ENCODE data around the gene TNPO3. TPM values are rescaled to one million over a fixed set of nuclear protein-coding genes. Genes with fewer than 3 reads are reported as not detected.

Gene TNPO3
- total and polyA plus RNA-seq, 2 donors, result 25.7 to 45.9 TPM

GRCh38 chr7:128941323-128941890 lies 113.5 kb downstream of the TNPO3 start:
- no peak for DNase-seq (ENCODE audit: extremely low spot score)
- Histone ChIP-seq H3K36me3 (ENCODE audit: insufficient read depth) (no peaks in the 10 kb centered on the region), H3K27ac (ENCODE audit: low read depth) (no peak overlapping the region), H3K4me1 (ENCODE audit: insufficient read depth) (peaks cover 1% of the 10 kb centered on the region), H3K4me3 (ENCODE audit: low read depth, low read length) (no peak overlapping the region)
- WGBS, result 82% methylated on average over 15 of the region's 15 CpGs

DNA sequence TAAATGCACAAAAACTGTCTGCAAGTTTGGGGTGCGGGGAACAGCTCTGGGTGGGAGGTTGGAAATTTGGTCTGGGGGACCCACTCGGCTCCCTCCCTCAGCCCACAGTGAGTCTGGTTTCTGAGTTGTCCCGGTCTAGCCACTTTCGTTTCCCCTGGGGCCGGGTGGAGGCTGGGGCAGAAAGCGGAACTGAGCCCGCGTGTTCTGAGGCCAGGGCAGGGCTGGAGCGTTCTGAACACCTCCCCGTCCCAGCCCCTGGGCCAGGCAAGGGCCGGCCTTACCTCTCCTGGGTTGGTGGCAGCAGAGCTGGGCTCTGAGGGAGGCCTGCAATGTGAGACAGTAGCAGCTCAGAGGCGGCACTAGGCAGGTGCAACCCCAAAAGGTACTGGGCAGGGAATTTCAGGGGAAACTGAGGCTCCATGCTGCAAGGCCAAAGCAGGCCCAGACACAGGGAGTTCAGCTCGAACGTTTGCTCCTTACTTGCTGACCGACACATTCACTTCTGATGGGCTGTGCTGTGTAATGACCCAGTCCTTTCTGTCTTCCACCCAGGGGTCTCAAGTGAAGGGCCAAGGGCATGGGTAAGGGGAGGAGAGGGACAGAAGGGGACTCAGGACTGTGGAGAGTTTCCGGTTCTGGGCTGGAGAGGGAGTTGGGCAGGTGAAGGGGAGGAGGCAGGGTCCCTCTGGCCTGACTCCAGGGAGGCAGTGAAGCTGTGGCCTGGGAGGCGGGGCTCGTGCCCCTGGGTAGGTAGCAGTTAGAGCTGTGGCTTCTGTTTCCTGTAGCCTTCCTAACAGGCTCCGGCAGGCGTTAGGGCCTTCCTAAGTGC lies 114.2 kb downstream of the TNPO3 start:
- Histone ChIP-seq H3K4me3 (ENCODE audit: low read depth, low read length) (no peak overlapping the region), H3K4me1 (ENCODE audit: insufficient read depth) (peaks cover 1% of the 10 kb centered on the region), H3K36me3 (ENCODE audit: insufficient read depth) (no peaks in the 10 kb centered on the region), H3K27ac (ENCODE audit: low read depth) (no peak overlapping the region)
- WGBS, result 75% methylated on average over 20 of the region's 20 CpGs
- DNase-seq (ENCODE audit: extremely low spot score), result no peak

- 77% methylated on average over 18 of the region's 18 CpGs for WGBS
- no peaks in the 10 kb centered on the region for H3K36me3 ChIP-seq (ENCODE audit: insufficient read depth)
- no peak for DNase-seq (ENCODE audit: extremely low spot score)
- peaks cover 1% of the 10 kb centered on the region for H3K4me1 ChIP-seq (ENCODE audit: insufficient read depth)
- H3K27ac ChIP-seq (ENCODE audit: low read depth), result no peak overlapping the region
- H3K4me3 ChIP-seq (ENCODE audit: low read depth, low read length), result no peak overlapping the region
Measured at GRCh38 chr7:128939861-128940410, 115.0 kb downstream of the TNPO3 start.

- Histone ChIP-seq H3K36me3 (ENCODE audit: insufficient read depth) (no peaks in the 10 kb centered on the region), H3K4me1 (ENCODE audit: insufficient read depth) (peaks cover 1% of the 10 kb centered on the region), H3K27ac (ENCODE audit: low read depth) (no peak overlapping the region), H3K4me3 (ENCODE audit: low read depth, low read length) (peak overlapping the region; percentile 53)
- DNase-seq (ENCODE audit: extremely low spot score), result no peak
- WGBS, result 61% methylated on average over 7 of the region's 7 CpGs
Measured at GRCh38 chr7:128939075-128939860, 115.6 kb downstream of the TNPO3 start.

GRCh38 chr7:128938544-128939074 lies 116.3 kb downstream of the TNPO3 start:
- Histone ChIP-seq H3K27ac (ENCODE audit: low read depth) (no peak overlapping the region), H3K4me3 (ENCODE audit: low read depth, low read length) (peak overlapping the region; percentile 53), H3K36me3 (ENCODE audit: insufficient read depth) (no peaks in the 10 kb centered on the region), H3K4me1 (ENCODE audit: insufficient read depth) (peaks cover 1% of the 10 kb centered on the region)
- DNase-seq (ENCODE audit: extremely low spot score), result no peak
- WGBS, result 1% methylated on average over 30 of the region's 30 CpGs

DNA sequence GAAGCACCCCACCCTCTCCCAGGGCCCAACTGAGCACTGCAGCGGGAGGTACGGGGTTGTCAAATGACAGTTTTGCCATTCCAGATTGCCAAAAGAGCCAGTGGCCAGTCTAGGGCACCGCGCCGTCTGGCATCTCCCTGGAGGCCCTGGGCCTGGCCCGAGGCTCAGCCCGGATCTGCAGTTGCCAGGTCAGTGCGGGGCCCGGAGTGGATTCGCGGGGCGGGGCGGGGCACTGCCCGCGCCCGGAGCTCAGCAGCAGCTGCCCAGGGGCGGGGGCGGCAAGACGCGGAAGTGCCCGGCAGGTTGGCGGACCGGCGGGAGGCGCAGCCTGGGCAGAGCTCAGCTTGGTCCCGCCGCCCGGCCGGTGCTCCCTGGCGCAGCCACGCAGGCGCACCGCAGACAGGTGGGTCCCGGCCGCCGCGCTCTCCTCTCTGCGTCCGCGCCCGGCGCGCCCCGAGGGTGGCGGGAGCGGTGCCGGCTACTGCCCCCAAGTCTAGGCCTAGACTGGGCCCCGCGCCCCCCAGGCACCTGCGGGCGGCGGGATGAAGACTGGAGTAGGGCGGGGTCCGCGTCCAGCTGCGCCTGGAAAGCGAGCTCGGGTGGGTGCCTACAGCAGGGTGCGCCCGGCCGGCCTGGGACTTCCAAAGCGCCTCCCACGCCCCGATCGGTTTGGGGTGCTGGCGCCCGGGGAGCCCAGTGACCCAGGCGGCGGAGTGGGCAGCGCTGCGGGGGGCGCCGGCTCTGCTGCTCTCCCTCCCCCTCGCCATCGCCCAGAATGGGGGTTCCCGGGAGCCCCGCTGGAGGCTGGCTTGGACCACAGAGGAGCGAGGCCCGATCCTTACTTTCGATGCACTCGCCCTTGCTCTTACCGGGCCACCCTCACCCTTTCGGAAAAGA lies 117.0 kb downstream of the TNPO3 start, which contains the start of gene IRF5:
Gene IRF5, plus strand, starts transcription at position 281 of the 897 bp plus-strand sequence. CDS start 4,155 bp downstream, outside the sequence.
- WGBS, result 2% methylated on average over 83 of the region's 83 CpGs
- Histone ChIP-seq H3K27ac (ENCODE audit: low read depth) (no peak within 1 kb of the TSS), H3K4me1 (ENCODE audit: insufficient read depth) (peaks cover 1% of the 10 kb centered on the region), H3K36me3 (ENCODE audit: insufficient read depth) (no peaks in the 10 kb centered on the region), H3K4me3 (ENCODE audit: low read depth, low read length) (peak within 1 kb of the TSS; percentile 53)
- DNase-seq (ENCODE audit: extremely low spot score), result no peak

DNA sequence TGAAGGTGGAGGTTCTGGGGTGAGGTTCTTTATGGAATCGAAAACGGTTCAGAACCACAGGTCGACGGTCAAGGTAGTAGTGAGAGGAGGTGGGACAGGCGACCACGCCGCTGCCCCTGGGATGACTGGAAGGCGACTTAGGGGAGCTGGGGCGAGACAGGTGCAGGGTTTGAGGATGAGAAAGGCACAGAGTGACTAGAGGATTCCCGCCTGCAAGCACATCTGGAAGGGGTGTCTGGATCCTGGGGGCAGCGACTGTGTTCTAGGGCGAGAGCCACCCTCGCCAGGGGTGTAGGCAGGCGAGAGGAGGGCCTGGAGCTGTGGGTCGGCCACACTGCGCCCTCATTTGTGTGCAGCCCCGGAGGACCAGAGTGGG lies 117.7 kb downstream of the TNPO3 start:
- WGBS, result 56% methylated on average over 17 of the region's 17 CpGs
- Histone ChIP-seq H3K27ac (ENCODE audit: low read depth) (no peak overlapping the region), H3K4me3 (ENCODE audit: low read depth, low read length) (peak overlapping the region; percentile 53), H3K36me3 (ENCODE audit: insufficient read depth) (no peaks in the 10 kb centered on the region), H3K4me1 (ENCODE audit: insufficient read depth) (peaks cover 1% of the 10 kb centered on the region)
- no peak for DNase-seq (ENCODE audit: extremely low spot score)

DNA sequence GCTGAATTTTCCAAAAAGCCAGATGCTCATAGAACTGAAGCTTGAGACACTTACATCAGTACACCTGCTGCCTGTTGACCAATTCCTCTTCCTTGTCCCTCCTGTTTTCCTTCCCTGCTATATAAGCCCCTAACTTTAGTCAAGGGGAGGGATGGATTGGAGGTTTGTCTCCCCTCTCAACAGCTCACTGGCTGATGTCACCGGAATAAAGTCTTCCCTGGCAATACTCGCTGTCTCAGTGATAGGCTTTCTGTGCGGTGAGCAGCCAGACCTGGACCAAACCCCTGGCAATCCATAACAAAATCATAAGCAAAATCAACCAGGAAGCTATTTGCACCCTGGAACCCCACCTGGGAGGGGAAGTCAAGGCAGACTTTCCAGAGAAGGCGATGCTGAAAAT lies 118.1 kb downstream of the TNPO3 start:
- Histone ChIP-seq H3K4me1 (ENCODE audit: insufficient read depth) (peaks cover 1% of the 10 kb centered on the region), H3K36me3 (ENCODE audit: insufficient read depth) (no peaks in the 10 kb centered on the region), H3K27ac (ENCODE audit: low read depth) (no peak overlapping the region), H3K4me3 (ENCODE audit: low read depth, low read length) (no peak overlapping the region)
- WGBS, result 79% methylated on average over 4 of the region's 4 CpGs
- DNase-seq (ENCODE audit: extremely low spot score), result no peak

GRCh38 chr7:128935342-128935730 lies 119.6 kb downstream of the TNPO3 start:
- Histone ChIP-seq H3K4me3 (ENCODE audit: low read depth, low read length) (no peak overlapping the region), H3K4me1 (ENCODE audit: insufficient read depth) (peaks cover 1% of the 10 kb centered on the region), H3K27ac (ENCODE audit: low read depth) (no peak overlapping the region), H3K36me3 (ENCODE audit: insufficient read depth) (no peaks in the 10 kb centered on the region)
- WGBS, result 29% methylated on average over 6 of the region's 6 CpGs
- DNase-seq (ENCODE audit: extremely low spot score), result no peak

- no peak overlapping the region for H3K27ac ChIP-seq (ENCODE audit: low read depth)
- DNase-seq (ENCODE audit: extremely low spot score), result no peak
- no peaks in the 10 kb centered on the region for H3K36me3 ChIP-seq (ENCODE audit: insufficient read depth)
- WGBS, result 72% methylated on average over 14 of the region's 14 CpGs
- H3K4me3 ChIP-seq (ENCODE audit: low read depth, low read length), result no peak overlapping the region
- peaks cover 1% of the 10 kb centered on the region for H3K4me1 ChIP-seq (ENCODE audit: insufficient read depth)
Measured at GRCh38 chr7:128934361-128935341, 120.3 kb downstream of the TNPO3 start.

DNA sequence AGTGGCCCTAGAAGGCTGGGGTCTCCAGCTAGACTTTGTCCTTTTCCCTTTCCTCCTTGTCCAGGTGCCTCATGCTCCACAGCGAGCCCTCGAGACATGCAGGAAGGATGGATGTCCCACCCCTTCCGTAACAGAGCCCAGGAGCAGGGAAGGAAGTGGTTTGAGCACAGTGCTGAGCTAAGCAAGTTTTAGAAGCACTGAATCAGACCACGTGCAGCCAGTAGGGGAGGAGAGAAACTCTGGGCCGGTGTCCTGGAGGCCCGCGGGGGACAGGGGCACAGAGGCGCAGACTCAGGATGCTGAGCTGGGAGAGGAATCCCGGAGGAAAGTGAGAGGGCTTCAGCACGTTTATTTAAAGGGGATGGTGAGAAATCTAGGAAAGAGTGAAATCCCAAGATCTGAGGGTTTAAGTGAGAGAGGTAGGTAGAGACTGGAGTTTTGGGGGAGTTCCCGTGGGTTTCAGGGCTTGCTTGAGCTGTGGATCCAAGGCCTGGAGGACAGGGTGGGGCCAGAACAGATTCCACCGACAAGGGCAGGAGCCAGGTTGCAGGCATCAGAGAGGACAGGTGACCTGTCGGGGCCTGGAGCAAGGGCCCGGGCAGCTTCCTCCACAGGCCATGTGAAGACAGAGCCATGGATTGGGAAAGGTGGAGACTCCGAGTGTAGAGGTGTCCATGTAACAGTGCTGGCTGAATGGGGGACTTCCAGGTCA lies 121.6 kb downstream of the TNPO3 start:
- DNase-seq (ENCODE audit: extremely low spot score), result no peak
- no peak overlapping the region for H3K27ac ChIP-seq (ENCODE audit: low read depth)
- WGBS, result 57% methylated on average over 15 of the region's 15 CpGs
- H3K36me3 ChIP-seq (ENCODE audit: insufficient read depth), result no peaks in the 10 kb centered on the region
- H3K4me1 ChIP-seq (ENCODE audit: insufficient read depth), result no peaks in the 10 kb centered on the region
- H3K4me3 ChIP-seq (ENCODE audit: low read depth, low read length), result no peak overlapping the region
